ENCODE results near the gene OR2AG2.

Gene OR2AG2

GRCh38 chr11:6737872-6738466 is 33.8 kb downstream of the OR2AG2 start:
- Histone ChIP-seq H3K4me3 (ENCODE audit: low read depth in 1 of 2, low read length in 1 of 2) (no peak overlapping the region), H3K4me1 (ENCODE audit: control insufficient read depth in 1 of 2, insufficient read depth in 1 of 2, low read depth in 1 of 2, low read length in 1 of 2) (peaks cover 0 to 68% of the 10 kb centered on the region in 2 experiments), H3K27me3 (no peaks in the 10 kb centered on the region), H3K27ac (peak overlapping the region; percentile 46), H3K9me3 (no peaks in the 10 kb centered on the region), H3K36me3 (peaks cover 9% of the 10 kb centered on the region)
- TF ChIP-seq CTCF (IDR thresholded peaks at IDR 0.05): peak; percentile 56

GRCh38 chr11:6736495-6737121 is 35.2 kb downstream of the OR2AG2 start:
- TF ChIP-seq CTCF (IDR thresholded peaks at IDR 0.05): no peak
- peaks cover 0 to 55% of the 10 kb centered on the region in 2 experiments for H3K4me1 ChIP-seq (ENCODE audit: control insufficient read depth in 1 of 2, insufficient read depth in 1 of 2, low read depth in 1 of 2, low read length in 1 of 2)
- H3K9me3 ChIP-seq: no peaks in the 10 kb centered on the region
- peak overlapping the region; percentile 54 for H3K27ac ChIP-seq
- H3K36me3 ChIP-seq: peaks cover 10% of the 10 kb centered on the region
- no peak overlapping the region for H3K4me3 ChIP-seq (ENCODE audit: low read depth in 1 of 2, low read length in 1 of 2)
- H3K27me3 ChIP-seq: no peaks in the 10 kb centered on the region

- Histone ChIP-seq H3K27ac (peak overlapping the region; percentile 26), H3K36me3 (peaks cover 10% of the 10 kb centered on the region), H3K9me3 (no peaks in the 10 kb centered on the region), H3K4me3 (ENCODE audit: low read depth in 1 of 2, low read length in 1 of 2) (no peak overlapping the region), H3K4me1 (ENCODE audit: control insufficient read depth in 1 of 2, insufficient read depth in 1 of 2, low read depth in 1 of 2, low read length in 1 of 2) (peaks cover 0 to 51% of the 10 kb centered on the region in 2 experiments), H3K27me3 (no peaks in the 10 kb centered on the region)
- TF ChIP-seq CTCF (IDR thresholded peaks at IDR 0.05): no peak
Observed at GRCh38 chr11:6735306-6735705, 36.5 kb downstream of the OR2AG2 start.

- Histone ChIP-seq H3K4me3 (ENCODE audit: low read depth in 1 of 2, low read length in 1 of 2) (no peak overlapping the region), H3K4me1 (ENCODE audit: control insufficient read depth in 1 of 2, insufficient read depth in 1 of 2, low read depth in 1 of 2, low read length in 1 of 2) (peaks cover 0 to 45% of the 10 kb centered on the region in 2 experiments), H3K27ac (peak overlapping the region; percentile 7)
Observed at GRCh38 chr11:6734616-6735015, 37.2 kb downstream of the OR2AG2 start.

More at GRCh38 chr11:6734616-6735015, 37.2 kb downstream of the OR2AG2 start:
- Histone ChIP-seq H3K27me3 (no peaks in the 10 kb centered on the region), H3K9me3 (no peaks in the 10 kb centered on the region), H3K36me3 (peaks cover 10% of the 10 kb centered on the region)
- TF ChIP-seq CTCF (IDR thresholded peaks at IDR 0.05): no peak
